ENCODE data around the gene HERC5.
A peak's percentile ranks its signal among the peaks of the same experiment; 100 is the strongest.

Gene HERC5

GRCh38 chr4:88517825-88518224 is 60.9 kb downstream of the HERC5 start:
- no peak for DNase-seq (ENCODE audit: low read depth)
- no peak for TF ChIP-seq CTCF (conservative IDR thresholded peaks at IDR 0.05; ENCODE audit: low read depth, low read length)
- no peak overlapping the region for H3K4me3 ChIP-seq (ENCODE audit: low read length)

- TF ChIP-seq CTCF (conservative IDR thresholded peaks at IDR 0.05; ENCODE audit: low read depth, low read length): no peak
- DNase-seq (ENCODE audit: low read depth): no peak
- H3K4me3 ChIP-seq (ENCODE audit: low read length): no peak overlapping the region
Observed at GRCh38 chr4:88518911-88519310, 62.0 kb downstream of the HERC5 start.

GRCh38 chr4:88522702-88523324 is 65.9 kb downstream of the HERC5 start:
- DNase-seq (ENCODE audit: low read depth): no peak
- no peak for TF ChIP-seq CTCF (conservative IDR thresholded peaks at IDR 0.05; ENCODE audit: low read depth, low read length)

GRCh38 chr4:88523325-88524129 is 66.6 kb downstream of the HERC5 start, which contains the start of gene PYURF:
PYURF (minus strand) TSS chr4:88523776; CDS start chr4:88523700, 76 bp downstream.
- peak; percentile 72 for DNase-seq (ENCODE audit: low read depth)
- peak within 1 kb of the TSS; percentile 92 for H3K4me3 ChIP-seq (ENCODE audit: low read length)
- no peak for TF ChIP-seq CTCF (conservative IDR thresholded peaks at IDR 0.05; ENCODE audit: low read depth, low read length)

More at GRCh38 chr4:88522702-88523324, 65.9 kb downstream of the HERC5 start:
- peak overlapping the region; percentile 92 for H3K4me3 ChIP-seq (ENCODE audit: low read length)

- no peak for DNase-seq (ENCODE audit: low read depth)
- peak overlapping the region; percentile 92 for H3K4me3 ChIP-seq (ENCODE audit: low read length)
- TF ChIP-seq CTCF (conservative IDR thresholded peaks at IDR 0.05; ENCODE audit: low read depth, low read length): no peak
Observed at GRCh38 chr4:88524171-88524570, 67.3 kb downstream of the HERC5 start.

GRCh38 chr4:88526221-88526815 is 69.4 kb downstream of the HERC5 start:
- no peak for DNase-seq (ENCODE audit: low read depth)
- no peak overlapping the region for H3K4me3 ChIP-seq (ENCODE audit: low read length)
- TF ChIP-seq CTCF (conservative IDR thresholded peaks at IDR 0.05; ENCODE audit: low read depth, low read length): peak; percentile 20
